ENCODE data around the gene CRYBB3.

- TF ChIP-seq POLR2A (IDR thresholded peaks at IDR 0.05) (no peak), CTCF (IDR thresholded peaks at IDR 0.05) (no peak)
Observed at GRCh38 chr22:25183949-25184619, 15.6 kb upstream of the CRYBB3 start.

All from adrenal gland (tissue), 5 donors.